Esophagus (tissue), 2 donors: ENCODE measurements around the gene ABCB6. TPM values are rescaled to one million over a fixed set of nuclear protein-coding genes. Genes with fewer than 3 reads are reported as not detected.

Experiments
- H3K27ac ChIP-seq, 2 donors: one replicate each; pipeline ENCODE4 v1.5.1; 2013; ENCODE audit warnings: low read depth in 2 of 2, mild to moderate bottlenecking in 2 of 2, inconsistent platforms in 1 of 2, low read length in 1 of 2, moderate library complexity in 1 of 2
- H3K27me3 ChIP-seq, 2 donors: one replicate each; pipeline ENCODE4 v1.6.1; 2013; ENCODE audit warnings: low read length in 2 of 2, control low read depth in 1 of 2, mild to moderate bottlenecking in 1 of 2; ENCODE audit not compliant: insufficient read depth in 2 of 2, control insufficient read depth in 1 of 2
- H3K36me3 ChIP-seq, 2 donors: one replicate each; pipeline ENCODE4 v1.6.1; 2013; ENCODE audit warnings: low read length in 1 of 2; ENCODE audit not compliant: control insufficient read depth in 2 of 2, insufficient read depth in 2 of 2
- H3K4me1 ChIP-seq, 2 donors: one replicate each; pipeline ENCODE4 v1.6.1; 2013; ENCODE audit warnings: low read length in 1 of 2; ENCODE audit not compliant: control insufficient read depth in 2 of 2, insufficient read depth in 2 of 2
- H3K4me3 ChIP-seq, 2 donors: one replicate each; pipeline ENCODE4 v1.5.1; 2013; ENCODE audit warnings: low read length in 2 of 2, mild to moderate bottlenecking in 2 of 2, low read depth in 1 of 2, moderate library complexity in 1 of 2
- H3K9me3 ChIP-seq, 2 donors: one replicate each; pipeline ENCODE4 v1.6.1; 2013; ENCODE audit warnings: mild to moderate bottlenecking in 2 of 2, low read depth in 1 of 2, low read length in 1 of 2, moderate library complexity in 1 of 2; ENCODE audit not compliant: control insufficient read depth in 2 of 2, insufficient read depth in 1 of 2
- WGBS, 2 donors: extraction: QIAGEN DNeasy Blood & Tissue Kit; methylation state at CpG; one replicate each; pipeline ENCODE4 v1.1.7; 2013; 5-methylcytosine and 5-hydroxymethylcytosine counted together
- polyA plus RNA-seq, 2 donors: library from polyadenylated mRNA; stranded (reverse); fragments of 200-250 nt; gene quantifications; one replicate each; pipeline ENCODE4 v1.2.3, GENCODE V29; 2013
- donor health status: healthy with polysubstance abuse.
- donor health status: Bipolar disorder and iron deficiency.

Gene ABCB6
- polyA plus RNA-seq, 2 donors = 24.5 to 45.2 TPM

DNA sequence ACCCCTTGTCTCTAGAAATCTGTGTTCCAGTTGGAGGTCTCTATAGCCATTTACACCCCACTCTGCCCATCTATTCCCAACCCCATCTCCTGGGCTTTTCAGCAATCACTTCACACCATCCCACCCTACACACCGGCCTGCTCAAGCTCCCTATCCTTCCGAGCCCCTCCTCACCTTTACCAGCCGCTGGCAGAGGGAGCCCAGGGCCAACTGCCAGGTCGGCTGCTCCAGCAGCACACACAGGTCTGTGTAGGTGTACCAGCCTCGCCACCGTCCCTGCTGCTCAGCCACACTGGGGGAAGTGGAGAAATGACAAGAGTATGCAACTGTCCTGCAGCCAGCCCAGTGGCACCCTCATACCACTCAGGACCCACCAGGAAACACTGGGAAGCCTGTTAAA, 45.6 kb downstream of the ABCB6 start:
- Histone ChIP-seq H3K4me1 (peaks cover 0 to 6% of the 10 kb centered on the region in 2 donors), H3K27ac (no peak overlapping the region), H3K9me3 (no peaks in the 10 kb centered on the region), H3K27me3 (no peaks in the 10 kb centered on the region), H3K36me3 (peaks cover 0 to 21% of the 10 kb centered on the region in 2 donors), H3K4me3 (no peak overlapping the region)
- WGBS, 2 donors = 91 to 93% methylated on average over 6 of the region's 6 CpGs

DNA sequence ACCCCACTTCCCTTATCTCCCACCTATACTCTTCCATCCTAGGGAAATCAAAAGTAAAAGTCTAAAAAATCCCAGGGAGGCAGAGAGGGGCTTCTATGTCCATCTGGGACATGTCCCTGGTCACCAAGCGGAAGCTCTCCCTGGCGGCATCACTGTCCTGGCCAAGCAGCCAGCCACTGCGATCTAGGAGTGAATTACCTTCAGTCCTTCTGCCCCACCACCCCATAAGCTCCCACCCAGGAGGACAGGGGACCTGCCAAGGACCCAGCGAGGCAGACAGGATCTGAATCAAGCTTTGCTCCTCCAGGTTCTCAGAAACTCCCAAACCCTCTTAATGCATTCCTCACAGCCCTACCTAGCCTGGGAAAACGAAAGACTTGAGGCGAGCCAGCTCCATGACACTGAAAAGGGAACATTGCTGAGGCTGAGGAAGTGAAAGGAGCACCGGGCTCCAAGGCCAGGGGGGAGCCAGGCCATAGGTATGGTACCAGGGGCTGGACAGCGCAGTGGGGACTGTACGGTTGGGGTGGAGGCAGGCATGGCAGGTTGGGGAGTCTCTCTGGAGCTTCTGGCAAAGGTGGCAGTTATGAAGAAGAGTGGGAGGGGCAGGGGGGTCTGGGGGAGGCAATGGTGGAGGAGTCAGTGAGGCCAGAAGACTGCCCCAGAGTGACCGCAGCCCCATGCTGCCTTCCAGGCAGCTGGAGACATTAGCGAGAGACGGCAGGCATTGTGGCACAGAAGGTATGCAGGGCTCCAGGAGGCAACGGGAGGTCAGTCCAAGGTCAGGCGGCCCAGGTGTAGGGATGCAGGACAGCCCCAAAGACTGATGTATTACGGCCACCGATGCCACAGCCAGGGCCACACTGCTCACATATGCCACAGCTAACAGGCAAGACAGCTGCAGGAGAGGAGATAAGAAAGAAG, 46.3 kb downstream of the ABCB6 start:
- no peak overlapping the region for H3K4me3 ChIP-seq
- H3K27ac ChIP-seq = no peak overlapping the region
- H3K4me1 ChIP-seq = peaks cover 0 to 6% of the 10 kb centered on the region in 2 donors
- peaks cover 0 to 21% of the 10 kb centered on the region in 2 donors for H3K36me3 ChIP-seq
- no peaks in the 10 kb centered on the region for H3K9me3 ChIP-seq
- H3K27me3 ChIP-seq = no peaks in the 10 kb centered on the region
- WGBS, 2 donors = 88 to 89% methylated on average over 16 of the region's 16 CpGs

DNA sequence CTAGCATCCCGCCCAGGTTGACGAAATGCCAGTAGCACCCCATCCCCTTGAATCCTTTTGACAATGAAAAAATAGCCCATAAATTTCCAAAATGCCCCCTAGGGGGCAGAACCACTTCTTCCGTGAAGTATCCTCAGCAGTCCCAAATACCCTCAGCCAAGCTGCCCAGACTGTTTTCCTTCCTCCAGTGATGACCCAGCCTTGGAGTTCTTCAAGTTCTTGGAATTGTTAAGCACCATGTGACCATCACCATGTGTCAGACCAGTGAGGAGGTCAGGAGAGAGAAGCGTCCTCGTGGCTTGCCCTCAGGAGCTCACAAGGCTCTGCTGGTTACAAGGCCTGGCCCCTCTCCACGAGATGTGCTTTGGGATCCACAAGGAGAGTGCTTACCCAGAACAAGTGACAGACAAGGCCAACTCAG, 47.5 kb downstream of the ABCB6 start:
- Histone ChIP-seq H3K27ac (peak overlapping the region; percentile 61 to 78), H3K4me1 (peaks cover 0 to 6% of the 10 kb centered on the region in 2 donors), H3K4me3 (no peak overlapping the region), H3K9me3 (no peaks in the 10 kb centered on the region), H3K36me3 (peaks cover 0 to 21% of the 10 kb centered on the region in 2 donors), H3K27me3 (no peaks in the 10 kb centered on the region)
- 34 to 43% methylated on average over 6 of the region's 6 CpGs for WGBS, 2 donors

DNA sequence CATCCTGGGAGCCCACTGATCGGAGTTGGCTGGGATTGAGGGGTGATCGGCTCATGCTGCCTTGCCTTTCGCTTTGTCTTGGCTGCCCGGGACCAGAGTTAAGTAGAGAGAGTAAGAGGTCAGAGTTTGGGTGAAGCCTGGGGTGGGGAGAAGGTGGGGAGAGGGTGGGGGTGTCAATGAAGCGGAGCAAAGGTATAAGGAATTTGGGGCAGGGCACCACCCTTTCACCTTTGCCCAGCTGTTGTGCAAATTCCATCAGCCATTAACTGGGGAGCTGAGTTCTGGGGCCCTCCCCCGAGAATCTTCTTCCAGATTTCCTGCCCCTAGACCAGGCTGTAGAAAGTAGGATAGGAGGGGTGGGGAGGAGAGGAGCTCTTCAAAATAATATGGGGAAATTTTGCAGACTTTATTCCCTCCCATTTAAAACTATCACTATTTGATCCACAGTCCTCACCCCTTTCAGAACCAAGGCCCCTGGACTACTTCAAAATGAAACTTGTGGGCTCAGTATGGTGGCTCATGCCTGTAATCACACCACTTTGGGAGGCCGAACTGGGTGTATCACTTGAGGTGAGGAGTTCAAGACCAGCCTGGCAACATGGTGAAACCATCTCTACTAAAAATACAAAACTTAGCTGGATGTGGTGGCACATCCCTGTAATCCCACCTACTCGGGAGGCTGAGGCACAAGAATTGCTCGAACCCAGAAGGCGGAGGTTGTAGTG, 48.7 kb downstream of the ABCB6 start, which contains the start of gene SLC23A3:
SLC23A3 (minus strand) TSS at position 100 of the 725 bp plus-strand sequence; CDS start at position 55, 45 bp downstream.
- H3K27me3 ChIP-seq = no peaks in the 10 kb centered on the region
- peaks cover 0 to 20% of the 10 kb centered on the region in 2 donors for H3K36me3 ChIP-seq
- no peak within 1 kb of the TSS for H3K4me3 ChIP-seq
- no peak within 1 kb of the TSS for H3K27ac ChIP-seq
- WGBS, 2 donors = 84 to 90% methylated on average over 10 of the region's 10 CpGs
- H3K4me1 ChIP-seq = peaks cover 0 to 3% of the 10 kb centered on the region in 2 donors
- no peaks in the 10 kb centered on the region for H3K9me3 ChIP-seq

DNA sequence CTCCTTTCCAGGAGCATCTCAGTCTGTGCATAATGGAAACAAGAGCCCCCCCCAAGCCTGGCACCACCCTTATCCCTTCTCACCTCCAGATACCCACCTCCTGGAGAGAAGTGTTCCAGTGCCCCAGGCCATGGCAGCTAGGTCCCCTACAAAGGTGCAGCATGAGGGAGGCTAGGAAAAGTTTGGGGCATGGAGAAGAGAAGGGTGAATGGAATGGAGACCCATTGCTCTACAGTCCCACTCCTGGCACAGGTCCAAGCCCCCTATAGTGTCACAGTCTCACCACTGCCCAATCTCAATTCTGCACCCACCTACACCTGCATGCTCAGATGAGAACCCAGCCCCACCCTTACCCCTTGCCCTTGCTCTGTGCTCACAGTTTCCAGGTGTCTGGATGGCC, 49.8 kb downstream of the ABCB6 start:
- H3K27ac ChIP-seq = no peak overlapping the region
- H3K27me3 ChIP-seq = no peaks in the 10 kb centered on the region
- H3K9me3 ChIP-seq = no peaks in the 10 kb centered on the region
- H3K4me1 ChIP-seq = peaks cover 0 to 3% of the 10 kb centered on the region in 2 donors
- H3K4me3 ChIP-seq = no peak overlapping the region
- H3K36me3 ChIP-seq = peaks cover 0 to 12% of the 10 kb centered on the region in 2 donors

DNA sequence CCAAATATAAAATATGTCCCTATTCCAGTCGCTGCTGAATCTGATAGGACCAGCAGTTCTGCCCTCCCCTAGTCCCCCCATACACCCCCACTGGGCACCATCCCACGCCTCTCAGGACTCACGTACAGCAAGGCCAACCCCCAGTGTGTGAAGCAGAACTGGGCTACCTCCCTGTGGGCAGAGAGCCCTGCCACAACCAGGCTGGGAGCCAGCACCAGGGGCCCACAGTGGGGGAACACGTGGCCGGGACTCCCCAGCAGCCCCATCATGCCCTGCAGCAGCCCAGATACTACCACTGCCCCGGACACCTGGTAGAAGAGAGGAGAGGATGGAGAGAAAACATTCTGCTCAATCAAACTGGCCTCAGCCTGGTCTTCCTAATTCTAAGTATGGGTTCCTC, 50.2 kb downstream of the ABCB6 start:
- H3K4me3 ChIP-seq = no peak overlapping the region
- no peaks in the 10 kb centered on the region for H3K27me3 ChIP-seq
- 45 to 54% methylated on average over 6 of the region's 6 CpGs for WGBS, 2 donors
- H3K9me3 ChIP-seq = no peaks in the 10 kb centered on the region
- peaks cover 0 to 12% of the 10 kb centered on the region in 2 donors for H3K36me3 ChIP-seq
- no peak overlapping the region for H3K27ac ChIP-seq
- H3K4me1 ChIP-seq = peaks cover 0 to 3% of the 10 kb centered on the region in 2 donors

DNA sequence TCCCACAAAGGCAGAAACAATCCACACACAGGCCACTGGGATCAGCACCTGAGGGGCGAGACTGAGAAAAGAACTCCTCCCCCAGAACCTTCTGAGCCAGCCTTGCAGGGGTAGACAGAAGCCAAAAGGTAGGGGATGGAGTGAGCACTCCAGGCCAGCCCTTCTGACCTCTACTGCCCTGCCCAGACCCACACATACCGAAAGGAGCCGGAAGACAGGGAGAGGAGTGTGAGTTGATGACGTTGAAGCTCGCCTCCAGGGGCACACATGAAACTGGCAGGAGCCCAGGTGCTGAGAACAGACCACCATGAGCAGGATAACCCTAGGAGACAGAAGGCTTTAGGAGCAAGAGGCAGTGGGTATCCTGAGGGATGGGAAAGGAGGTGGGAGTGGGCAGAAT, 50.8 kb downstream of the ABCB6 start:
- WGBS, 2 donors = 71 to 72% methylated on average over 5 of the region's 5 CpGs
- H3K4me3 ChIP-seq = no peak overlapping the region
- H3K36me3 ChIP-seq = peaks cover 0 to 8% of the 10 kb centered on the region in 2 donors
- H3K27ac ChIP-seq = no peak overlapping the region
- no peaks in the 10 kb centered on the region for H3K9me3 ChIP-seq
- peaks cover 0 to 3% of the 10 kb centered on the region in 2 donors for H3K4me1 ChIP-seq
- H3K27me3 ChIP-seq = no peaks in the 10 kb centered on the region

DNA sequence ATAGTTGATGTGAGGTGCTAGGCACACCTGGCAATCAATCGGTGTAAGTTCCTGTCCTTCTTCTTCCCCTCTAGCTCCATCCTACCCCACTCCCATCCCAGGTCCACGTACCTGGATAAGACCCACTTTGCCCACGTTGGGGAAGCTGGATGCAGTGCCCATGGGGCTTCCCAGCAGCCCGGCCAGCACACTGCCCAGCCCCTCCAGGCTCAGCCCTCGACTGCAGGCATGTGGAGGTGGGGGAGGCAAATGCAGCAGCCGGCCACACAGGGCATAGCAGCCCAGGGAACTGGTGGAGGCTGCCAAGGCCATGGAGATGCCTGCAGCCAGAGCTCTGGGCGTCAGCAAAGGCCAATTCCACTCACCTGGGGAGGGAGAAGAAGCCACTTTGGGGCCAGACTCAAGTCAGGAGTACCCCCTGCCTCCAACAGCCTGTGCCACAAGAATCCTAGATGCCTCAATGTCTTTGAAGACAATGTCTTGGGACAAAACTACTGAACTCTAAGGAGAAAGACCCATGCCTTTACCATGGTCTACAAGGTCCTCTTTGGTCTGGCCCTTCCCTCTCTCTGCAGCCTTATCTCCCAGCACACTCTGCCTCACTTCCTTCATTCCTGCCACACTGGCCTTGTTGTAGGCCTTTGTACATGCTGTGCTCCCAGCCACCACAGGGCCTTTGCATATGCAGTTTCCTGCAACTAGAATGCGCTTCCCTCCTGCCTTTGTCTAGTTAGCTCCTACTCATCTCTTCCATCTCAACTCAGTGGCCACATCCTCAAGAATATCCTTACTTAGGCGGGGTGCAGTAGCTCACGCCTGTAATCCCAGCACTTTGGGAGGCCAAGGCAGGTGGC, 53.5 kb downstream of the ABCB6 start:
- Histone ChIP-seq H3K4me1 (no peaks in the 10 kb centered on the region), H3K9me3 (no peaks in the 10 kb centered on the region), H3K4me3 (no peak overlapping the region), H3K27me3 (no peaks in the 10 kb centered on the region), H3K27ac (no peak overlapping the region), H3K36me3 (no peaks in the 10 kb centered on the region)
- WGBS, 2 donors = 85 to 87% methylated on average over 10 of the region's 10 CpGs

DNA sequence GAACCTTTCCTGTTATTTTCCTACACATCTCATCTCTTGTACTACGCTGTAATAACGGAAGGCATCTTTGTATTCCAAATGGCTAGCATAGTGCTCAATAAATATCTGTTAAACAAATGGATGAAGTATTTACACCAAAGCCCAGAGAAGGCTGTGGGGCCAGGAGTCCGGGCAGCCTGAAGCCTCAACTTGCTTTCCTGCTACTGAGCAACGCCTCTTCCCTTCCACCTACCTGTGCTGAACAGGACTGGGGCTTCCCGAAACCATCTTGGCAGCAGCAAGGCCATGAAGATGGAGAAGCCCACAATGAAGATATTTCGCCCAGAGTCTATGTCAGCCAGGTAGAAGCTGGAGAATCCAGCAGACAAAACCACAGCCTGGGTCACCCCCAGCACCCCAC, 55.6 kb downstream of the ABCB6 start:
- H3K4me3 ChIP-seq = no peak overlapping the region
- H3K9me3 ChIP-seq = no peaks in the 10 kb centered on the region
- no peaks in the 10 kb centered on the region for H3K27me3 ChIP-seq
- peaks cover 0 to 3% of the 10 kb centered on the region in 2 donors for H3K4me1 ChIP-seq
- no peaks in the 10 kb centered on the region for H3K36me3 ChIP-seq
- H3K27ac ChIP-seq = no peak overlapping the region
- WGBS, 2 donors = 92 to 93% methylated on average over 6 of the region's 6 CpGs
